H1 (cell line): Measurements from ENCODE around the gene CDCP1. TPM values are rescaled to one million over a fixed set of nuclear protein-coding genes. Genes with fewer than 3 reads are reported as not detected.

ENCODE experiments used
- CEBPB ChIP-seq: IDR thresholded peaks from 2 replicates; pipeline ENCODE4 v1.6.1; 2012; ENCODE audit warnings: low read depth, low read length
- polyA plus RNA-seq, 7 experiments: library from polyadenylated mRNA; depleted of rRNA in 3 of 7; stranded (reverse) in 5 of 7; unstranded in 2 of 7; fragments of >200 nt in 5 of 7; fragments of 200-250 nt in 2 of 7; gene quantifications; 1 replicate in 5 of 7; 2 replicates in 1 of 7; 4 replicates in 1 of 7; pipeline versions ENCODE4 v1.2.1 to v1.2.3, GENCODE V29; 2011 to 2013; ENCODE audit warnings: missing spikeins in 2 of 7, mixed read lengths in 2 of 7
- total RNA-seq: library from RNA; stranded (reverse); fragmentation: NEBNext Ultra II Directional; extraction: Animal tissue kit (Norgen Biotek cat#: 25700); gene quantifications from 2 replicates; pipeline ENCODE4 v1.2.1, GENCODE V29; 2021

The CDCP1 gene
- total and polyA plus RNA-seq, 2 of the 8 experiments (the other 6 are each of a cell fraction or from before 2014, with no cell fraction given): 10.0 to 23.3 TPM

DNA sequence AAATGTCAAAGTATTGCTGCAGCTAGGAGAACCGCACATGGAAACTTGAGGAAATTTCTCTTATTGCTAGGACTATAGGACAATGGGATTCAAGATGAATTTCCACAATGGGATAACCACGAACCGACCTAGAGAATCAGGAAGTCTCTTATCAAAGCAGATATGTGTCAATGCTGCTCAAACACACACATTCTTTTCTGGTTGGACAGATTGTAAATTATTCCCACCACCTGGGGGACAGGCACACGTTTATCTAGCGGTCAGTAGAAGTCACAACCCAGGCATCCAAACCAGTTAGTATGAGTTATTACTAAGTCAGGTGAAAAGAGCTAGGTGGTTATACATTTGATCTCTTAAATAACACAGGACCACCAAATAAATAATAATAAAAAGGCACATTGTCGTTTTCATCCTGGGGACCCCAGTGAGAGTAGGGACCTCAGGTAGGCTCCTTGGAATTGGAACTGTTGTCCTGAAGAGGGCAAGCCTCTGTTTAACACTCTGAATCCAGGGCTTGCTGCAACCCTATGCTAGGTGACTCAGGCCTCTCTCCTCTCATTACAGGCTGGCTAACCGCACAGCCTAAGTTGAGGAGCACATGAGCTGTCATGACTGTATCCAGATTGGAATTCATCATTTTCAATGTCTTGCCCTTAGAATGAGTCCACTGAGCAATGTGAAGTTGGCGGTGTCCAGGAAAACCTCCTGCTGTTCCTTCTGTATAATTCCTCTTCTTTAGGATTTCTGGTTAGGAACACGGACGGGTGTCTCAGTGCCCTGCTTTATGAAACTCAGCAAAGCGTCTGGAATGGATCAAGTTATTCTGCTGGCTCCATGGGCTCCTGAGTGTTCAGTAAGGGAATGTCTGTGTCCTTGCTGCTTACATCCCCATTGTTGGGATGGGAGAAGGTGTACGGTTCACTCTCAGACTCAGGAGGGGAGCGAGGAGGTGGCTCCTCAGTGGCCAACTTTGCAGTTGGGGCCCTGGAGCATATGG, 61.1 kb downstream of the CDCP1 start (continued):
- no peak for TF ChIP-seq CEBPB
